NOMO-1 treated with DMSO at 0.1 percent for 48 hours (cell line): ENCODE results near the gene THRB.

Experiments used
- DNase-seq: peaks from one replicate; lab custom pipeline; 2025; ENCODE audit not compliant: unreplicated experiment; lab: John Stamatoyannopoulos, UW

Gene THRB

DNA sequence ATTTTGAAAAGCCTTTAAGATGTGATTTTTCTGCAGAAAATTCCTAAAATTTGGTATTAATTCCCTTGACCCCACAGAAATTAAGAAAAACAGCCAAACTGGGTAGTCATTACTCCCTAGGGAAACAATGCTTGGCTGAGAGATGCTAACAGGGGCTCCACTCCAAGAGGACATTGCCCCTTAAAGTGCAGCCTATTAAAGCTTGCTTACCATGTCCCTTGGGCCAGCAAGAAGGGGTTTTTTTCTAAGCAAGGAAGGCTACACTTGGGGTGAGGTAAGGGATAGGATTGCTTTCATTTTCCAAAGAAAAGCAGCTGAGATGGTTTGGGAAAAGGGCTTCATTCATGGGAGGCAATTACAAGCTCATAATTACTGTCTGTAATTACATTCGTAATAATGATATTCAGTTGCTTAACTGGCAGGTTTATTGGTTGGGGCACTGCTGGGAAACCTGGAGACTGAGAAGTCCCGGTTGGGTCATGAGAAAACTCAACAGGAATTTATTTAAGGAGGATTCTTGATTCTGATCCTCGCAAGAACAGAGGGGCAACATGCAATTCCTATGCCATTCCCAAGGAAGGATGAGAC is 302.1 kb downstream of the THRB start:
- no peak for DNase-seq

DNA sequence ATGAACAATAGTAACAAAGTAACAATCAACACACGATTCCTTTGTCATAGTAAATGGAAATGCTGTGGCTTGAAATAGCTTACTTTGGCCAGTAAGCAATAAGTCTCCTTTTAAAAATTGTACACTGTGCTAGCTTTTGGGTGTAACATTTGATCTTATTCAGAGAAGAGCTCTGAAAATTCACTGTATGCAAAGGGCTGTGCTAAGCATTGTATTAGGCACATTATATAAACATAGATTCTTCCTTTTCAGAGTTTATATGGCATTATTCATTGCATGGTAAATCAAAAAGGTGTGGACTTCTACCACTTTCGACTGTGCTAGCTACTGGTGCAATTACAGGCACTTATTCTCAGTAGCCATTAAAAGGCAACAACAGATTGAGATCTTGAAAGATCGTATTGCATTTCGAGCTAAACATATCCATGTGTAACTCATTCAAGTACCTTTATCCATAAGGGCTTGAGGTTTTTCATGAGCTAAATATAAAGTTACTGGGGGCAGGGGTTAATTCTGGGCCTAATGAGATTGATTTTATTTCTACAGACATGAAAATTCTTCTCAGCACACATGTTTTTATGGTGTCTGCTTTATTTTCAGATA is 302.7 kb downstream of the THRB start:
- no peak for DNase-seq

DNA sequence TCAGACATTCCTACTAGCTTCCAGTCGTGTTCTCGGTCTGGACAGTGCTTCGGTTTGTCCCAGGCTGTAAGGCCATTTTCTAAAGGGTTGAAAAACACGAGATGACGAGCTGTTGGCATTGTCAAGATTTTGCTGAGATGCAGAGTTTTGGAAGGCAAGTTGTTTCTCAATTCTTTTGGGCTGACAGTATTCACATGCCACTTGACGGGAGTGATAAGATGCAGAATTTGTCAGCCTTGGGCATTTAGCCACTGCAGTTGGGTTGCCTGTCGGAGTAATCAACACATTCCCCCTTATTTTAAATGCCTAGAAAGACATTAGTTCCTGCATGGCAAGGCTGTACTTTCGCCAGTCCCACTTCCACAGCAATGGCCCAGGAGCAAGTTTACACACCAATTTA is 304.4 kb downstream of the THRB start:
- DNase-seq, result no peak

DNA sequence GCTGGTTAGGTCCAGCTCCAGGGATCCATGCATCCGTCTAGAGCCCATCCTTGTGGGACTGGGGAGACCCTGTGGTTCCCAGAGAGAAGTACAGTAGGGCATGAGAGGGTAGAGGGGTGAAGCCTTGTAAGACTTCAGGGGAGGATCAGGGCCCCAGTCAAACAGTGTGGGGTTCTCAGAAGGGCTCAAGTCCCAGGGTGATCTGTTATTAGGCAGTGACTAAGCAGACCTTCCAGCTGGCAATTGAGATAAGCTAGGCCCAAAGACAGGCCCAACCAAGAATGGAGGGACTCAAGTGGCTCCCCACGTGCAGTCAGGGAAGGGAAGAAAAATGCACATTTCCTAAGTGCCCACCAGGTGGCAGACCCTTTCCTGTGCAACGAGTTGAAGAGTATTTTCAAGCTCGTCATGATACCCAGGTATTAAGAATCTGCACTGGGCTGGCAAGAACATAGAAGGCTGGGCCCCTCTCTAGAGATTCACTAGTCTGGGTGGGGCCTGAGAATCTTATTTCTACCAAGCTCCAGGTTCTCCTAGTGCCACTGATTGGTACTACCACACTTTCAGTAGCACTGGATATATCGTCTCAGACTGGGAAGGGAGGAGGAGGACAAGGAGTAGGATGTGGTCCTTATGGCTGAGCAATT is 308.8 kb downstream of the THRB start:
- peak; percentile 1 for DNase-seq

DNA sequence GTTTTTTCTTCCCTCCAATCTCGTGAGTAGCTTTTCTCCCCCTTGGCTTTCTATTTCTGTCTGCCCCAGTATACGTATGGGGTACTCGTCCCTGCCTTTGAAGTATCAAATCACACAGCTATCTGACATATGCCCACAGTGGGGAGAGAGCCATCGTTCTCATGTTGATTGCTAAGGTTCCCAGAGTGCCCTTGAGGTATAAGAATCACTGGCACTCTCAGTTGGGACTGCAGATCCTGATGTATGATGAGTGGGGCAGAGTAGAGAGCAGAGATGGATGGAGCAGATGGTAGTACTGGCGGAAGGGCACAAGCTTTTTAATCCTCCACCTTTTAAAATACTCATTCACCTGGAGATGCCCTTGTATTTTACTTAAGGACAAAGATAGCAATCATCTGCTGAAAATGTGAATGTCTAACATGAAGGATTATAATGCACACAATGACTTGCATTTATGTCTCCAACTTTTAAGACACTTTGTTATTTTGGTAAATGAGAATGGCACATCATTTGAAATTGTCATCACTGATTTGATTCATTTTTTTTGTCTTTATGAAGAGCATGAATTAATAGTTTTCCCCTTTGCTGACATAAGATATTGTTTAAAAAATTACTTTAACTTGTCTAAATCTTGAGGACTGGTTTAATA is 310.0 kb downstream of the THRB start:
- no peak for DNase-seq

DNA sequence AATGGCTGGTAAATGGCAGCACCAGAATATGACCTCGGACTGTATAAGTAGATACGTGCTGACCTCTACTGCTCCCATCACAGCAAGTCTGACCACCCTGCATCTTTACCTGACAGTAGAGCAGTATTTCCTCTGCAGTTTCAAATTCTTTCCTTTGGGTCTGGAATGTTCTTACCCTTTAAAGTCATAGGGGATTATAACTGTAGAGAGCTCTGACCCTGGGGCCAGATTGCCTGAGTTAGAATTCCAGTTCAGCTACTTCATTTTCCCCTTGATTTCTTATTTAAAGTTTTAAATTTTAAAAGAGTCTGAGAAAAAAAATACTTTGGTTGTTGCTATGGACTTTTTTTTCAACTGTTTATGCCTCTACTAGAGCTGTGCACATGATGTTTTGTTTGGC is 311.9 kb downstream of the THRB start:
- no peak for DNase-seq

DNA sequence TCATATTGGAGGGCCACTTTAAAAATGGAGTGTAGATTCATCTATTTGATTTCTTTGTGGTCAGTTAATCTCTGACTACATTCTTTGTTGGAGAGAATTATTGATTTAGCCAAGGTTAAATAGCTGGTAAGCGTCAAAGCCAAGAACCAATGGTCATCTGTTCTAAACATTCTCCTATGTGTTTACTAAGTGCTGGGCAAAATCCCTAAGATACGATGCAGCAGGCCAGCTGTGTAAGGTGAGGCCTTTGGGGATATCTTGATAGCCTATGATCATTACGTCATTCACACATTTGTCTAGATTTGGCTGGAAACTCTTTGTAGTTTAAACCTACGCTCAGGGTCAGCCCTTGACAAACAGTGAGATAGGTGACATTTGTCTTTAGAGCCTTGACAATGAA is 313.4 kb downstream of the THRB start:
- no peak for DNase-seq

DNA sequence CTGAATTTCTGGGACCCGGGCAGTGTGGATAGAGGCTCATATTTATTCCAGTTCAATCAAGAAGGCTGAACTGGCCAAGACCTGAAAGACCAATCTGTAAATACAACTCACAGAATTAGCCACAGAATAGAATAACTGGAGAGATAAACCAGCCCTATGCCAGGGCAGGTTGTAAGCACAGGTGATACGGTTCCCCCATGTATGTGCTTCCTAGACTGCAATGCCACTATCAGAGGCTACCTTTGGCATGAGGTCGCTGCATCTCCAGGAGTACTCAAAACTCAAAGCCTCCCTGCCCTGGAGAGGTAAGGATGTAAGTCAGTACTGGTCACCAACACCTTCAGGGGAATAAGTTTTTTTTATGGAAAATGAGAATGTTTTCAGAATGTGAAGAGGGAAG is 314.0 kb downstream of the THRB start:
- DNase-seq, result no peak

DNA sequence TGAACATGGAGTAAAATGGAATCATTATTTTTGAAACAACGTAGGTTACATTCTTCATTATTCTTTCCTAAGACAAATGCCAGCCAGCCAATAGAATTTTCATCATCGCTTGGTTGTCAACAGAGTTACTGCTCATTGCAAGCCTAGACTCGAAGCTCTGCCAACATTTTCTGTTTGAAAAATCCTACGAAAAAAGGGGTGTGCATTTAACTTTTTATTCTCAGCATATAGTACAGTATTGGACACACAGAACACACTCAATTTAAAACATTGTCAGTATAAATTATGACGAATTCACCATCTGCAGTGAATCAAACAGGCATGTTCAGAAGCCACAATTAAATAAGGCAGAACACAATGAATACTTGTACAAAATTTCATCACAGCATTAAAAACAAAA is 317.4 kb downstream of the THRB start:
- no peak for DNase-seq

DNA sequence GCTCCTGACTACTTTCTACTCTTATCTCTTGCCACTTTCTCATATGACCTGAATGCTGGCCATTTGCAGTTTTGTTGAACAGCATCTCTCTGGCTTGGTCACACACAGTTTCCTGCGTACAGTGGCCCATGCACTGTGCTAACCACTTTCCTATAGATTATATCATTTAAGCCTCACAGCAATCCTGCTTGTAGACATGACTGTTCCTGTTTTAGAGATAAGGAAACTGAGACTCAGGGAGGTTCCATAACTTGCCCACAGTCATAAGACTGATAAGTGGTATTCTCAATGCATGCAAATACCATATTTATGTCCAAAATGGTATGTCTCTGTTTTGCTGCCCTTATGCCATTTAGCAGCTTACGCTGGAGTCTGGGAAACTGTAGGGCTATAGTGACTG is 320.0 kb downstream of the THRB start:
- DNase-seq, result no peak

DNA sequence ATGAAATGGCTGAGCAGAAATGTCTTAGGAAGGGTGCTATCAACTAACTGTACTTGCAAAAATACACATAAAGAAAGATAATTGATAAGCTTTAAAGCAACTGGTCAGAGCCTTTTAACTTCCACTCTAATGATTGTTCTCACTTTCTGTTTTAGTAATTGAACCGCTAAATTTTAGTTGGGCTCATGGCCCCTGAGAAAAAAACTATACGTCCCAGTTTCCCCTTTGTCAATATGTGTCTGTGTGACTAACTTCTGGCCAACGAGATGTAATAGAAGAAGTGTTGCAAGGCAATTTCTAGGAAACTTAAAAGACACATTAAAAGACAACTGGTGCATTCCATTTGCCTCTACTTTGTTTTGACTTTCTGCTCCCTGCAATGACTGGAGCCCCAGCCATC is 325.7 kb downstream of the THRB start:
- no peak for DNase-seq

DNA sequence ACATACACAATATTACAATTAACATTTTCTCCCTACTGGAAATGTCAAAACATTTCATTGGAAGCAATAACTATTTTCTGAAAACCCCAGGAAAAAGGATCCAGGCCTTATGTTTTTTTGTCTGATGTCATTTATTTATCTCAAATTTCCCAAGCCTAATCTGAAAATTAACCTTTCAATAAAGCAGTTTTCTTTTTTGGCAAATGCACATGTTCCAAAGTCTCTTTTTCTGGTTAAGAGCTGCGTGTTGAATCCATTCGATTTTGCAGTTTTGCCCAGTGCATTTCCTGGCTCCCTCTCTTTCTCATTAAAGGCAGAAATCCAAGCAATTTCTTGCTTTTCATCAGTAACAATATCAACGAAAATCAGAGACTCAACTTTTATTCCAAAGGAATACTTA is 327.2 kb downstream of the THRB start:
- no peak for DNase-seq

DNA sequence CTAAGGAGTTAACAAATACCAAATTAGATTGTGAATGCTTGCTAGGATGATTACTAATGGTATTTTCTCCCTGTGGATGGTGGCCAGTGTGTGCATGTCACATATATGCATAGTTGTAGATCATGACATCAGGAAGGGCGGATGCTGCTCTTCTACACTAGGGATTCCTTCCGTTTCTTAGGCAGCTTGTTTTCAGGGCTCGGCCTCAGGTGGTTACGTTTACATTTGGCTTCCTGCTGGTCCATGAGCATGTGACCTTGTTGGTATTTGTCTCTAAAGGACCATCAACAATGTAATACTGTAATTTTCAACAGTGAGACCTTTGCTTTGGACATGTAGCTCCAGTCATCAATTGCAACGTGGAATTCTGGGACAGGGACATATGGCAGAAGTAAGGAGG is 328.1 kb downstream of the THRB start:
- no peak for DNase-seq

DNA sequence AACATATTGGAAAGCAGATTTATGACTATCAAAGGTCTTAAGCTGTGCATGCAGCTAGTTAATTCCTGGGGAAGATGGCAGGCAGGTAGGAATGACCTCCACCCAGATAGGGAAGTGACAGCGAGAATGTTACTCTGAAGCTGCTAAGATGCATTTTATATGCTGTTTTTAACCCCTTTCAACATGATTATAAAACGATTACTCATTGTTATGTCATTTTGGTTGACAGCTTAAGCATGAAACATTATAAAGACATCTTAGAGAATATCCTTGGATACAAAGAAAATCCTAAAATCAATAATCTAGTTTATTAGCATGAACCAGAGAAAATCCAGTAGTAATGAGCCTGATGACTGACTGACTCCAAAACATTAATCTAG is 329.1 kb downstream of the THRB start:
- DNase-seq, result no peak

DNA sequence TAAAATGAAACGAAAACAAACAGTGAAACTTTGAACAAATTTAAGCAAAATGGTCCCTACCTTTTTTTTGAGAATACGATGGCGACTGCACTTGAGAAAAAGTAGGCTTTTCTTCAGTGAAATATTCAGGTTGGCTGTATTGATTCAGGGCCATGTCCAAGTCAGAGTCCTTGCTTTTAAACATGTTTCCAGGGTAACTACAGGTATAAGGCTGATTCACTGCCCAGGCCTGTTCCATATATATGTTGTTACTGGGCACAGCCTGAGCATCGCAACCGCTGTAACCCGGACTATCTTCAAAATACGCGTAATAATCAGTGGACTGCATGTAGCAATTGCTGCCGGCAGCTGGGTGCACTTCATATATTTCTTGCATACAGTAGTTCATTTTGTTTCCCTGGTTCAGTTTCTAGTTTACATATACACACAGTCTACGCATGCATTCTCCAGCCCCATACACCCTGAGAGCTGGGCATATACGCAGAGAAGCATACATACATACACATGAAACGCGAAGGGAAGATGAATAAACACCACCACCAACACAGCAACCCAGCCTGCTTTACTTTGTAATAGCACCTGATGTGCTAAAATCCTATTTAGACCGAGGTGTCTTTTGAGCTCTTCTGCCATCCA is 329.6 kb downstream of the THRB start:
- DNase-seq, result no peak

DNA sequence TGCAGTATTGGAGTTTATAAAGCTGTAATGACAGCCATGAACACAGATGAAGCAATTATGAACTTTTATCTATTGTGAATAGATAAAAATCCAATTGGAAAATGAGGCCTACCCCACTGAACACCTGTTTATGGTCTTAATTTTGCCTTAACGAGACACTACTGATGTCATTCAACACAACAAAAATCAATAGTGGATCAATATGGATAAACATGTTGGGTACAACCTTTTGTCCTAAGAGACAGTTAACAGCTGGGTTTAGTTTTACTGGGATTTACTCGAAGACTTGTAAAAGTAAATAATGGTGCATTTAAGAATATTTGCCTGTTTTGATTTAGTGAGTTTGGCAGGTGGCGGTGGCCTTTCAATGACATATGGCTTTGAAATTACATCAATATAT is 331.7 kb downstream of the THRB start:
- no peak for DNase-seq

DNA sequence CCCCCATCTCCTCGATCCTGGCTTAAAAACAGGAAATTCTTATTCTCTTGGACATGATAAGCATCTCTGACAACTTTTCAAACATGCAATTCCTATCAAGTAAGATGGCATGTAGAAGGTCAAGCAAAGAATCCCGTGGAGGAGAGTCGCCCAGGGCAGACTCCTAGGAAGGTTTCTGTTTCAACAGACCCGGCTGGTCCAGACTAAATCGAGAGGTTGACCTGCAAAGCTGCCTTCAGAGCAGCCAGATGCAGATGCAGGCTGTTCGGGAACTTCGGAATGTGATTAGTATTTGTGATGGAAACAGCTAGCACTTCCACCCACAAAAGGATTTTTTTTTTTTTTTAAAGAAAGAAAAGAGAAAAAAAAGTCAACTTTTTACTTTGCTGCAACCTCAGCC is 332.8 kb downstream of the THRB start:
- DNase-seq, result no peak

DNA sequence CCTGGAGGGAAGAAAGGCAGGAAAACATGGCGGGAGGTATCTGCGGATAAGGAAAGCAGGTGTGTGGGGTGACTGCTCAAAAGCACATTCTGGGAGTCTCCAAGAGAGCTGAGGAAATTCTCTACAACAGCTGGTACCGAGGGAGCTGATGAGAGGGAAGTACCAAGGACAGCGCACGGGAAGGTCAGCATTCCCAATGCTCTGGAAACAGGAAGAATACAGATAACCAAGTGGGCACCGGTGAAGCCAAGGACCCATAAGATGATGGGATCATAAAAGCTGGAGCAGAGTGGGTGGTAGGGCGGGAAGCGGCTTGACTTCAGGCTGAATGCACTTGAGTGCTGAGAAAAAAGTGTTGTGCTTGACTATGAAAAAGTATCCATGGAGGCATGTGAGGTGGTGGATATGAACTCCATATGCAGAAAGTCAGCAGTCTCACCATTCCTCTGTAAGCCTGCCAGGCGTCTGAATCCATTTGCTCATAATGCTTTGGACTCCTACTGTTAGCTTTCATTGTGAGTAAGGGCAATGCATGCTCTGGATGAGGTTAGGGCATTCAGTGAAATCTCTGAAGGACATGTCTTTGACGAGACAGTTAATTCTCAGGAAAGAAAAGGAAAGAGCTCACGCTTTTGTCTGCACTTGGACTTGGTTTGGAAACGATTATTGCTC is 334.1 kb downstream of the THRB start:
- no peak for DNase-seq

DNA sequence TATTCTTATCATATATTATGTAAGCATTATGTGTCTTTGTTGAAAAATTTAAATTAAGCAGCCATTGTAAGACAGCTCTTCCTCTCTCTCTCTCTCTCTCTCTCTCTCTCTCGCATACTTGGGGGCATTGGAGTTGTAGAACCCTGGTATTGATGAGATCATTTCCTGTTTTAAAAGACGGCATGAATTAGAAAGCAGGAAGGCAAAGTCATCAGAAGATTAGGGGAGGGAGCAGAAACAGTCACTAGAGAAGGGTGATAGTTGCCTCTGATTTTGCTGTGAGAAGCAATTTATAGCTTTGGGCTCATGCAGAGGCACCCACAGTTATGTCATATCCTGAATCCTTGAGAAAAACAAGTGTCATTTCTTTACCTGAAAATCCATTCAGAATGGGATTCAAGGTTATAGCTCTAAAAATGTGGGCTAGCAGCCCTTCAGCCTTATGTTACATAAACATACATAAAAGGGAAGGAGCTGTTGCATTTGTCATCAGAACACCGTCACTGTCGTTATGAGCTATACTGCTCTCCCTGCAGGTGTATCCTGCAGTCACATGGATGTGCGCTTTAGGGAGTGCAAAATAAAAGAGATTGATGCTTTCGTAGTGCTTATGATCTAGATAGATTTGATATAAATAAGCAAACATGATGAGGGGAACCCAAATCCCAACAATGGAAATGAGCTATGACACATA is 335.7 kb downstream of the THRB start:
- DNase-seq, result no peak

DNA sequence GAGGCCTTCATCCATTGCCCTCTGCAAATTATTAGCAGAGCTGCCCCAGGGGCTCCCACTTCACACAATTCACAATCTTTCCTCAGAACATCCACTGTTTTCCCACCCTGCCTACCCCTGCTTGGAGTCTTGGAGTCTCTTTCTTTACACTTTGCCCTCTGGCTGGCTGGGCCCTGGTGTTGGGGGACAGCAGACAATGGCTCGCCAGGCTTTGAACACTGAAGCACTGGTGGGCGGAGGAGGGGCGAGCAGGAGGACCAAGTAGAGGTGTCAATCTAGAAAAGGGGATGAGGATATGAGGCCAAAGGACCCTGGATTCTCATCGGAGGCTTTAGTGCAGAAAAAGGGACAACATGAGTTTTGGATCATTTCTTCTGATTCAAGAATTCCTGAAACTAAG is 337.5 kb downstream of the THRB start:
- no peak for DNase-seq

DNA sequence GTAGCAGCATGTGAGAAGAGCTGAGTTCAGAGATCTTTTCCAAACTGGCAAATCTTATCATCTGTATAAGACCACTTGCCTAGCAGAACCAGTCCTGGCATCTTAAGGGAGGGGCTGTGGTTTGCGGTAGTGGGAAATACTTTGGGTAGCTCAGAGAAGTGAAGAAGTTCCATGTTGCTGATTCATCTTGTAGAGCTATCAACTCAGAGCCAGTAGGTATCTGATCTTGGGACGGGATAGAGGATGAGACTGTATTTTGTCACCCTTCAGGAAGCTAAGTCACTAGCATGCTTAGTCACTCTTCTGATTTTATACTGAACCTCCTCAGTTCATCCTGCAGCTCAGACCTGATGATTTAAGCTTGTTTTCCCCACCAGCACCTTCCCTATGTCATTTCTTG is 338.2 kb downstream of the THRB start:
- no peak for DNase-seq
